Measurements from ENCODE around the gene ASCL3. TPM values are rescaled to one million over a fixed set of nuclear protein-coding genes. Genes with fewer than 3 reads are reported as not detected.
"Not testable (repeated sequence)": the region's sequence is repeated elsewhere in the genome, so short reads cannot be mapped to it uniquely, and the experiment has no call there.

ASCL3 gene
- total RNA-seq, 4 donors from 2014 or later = not detected

DNA sequence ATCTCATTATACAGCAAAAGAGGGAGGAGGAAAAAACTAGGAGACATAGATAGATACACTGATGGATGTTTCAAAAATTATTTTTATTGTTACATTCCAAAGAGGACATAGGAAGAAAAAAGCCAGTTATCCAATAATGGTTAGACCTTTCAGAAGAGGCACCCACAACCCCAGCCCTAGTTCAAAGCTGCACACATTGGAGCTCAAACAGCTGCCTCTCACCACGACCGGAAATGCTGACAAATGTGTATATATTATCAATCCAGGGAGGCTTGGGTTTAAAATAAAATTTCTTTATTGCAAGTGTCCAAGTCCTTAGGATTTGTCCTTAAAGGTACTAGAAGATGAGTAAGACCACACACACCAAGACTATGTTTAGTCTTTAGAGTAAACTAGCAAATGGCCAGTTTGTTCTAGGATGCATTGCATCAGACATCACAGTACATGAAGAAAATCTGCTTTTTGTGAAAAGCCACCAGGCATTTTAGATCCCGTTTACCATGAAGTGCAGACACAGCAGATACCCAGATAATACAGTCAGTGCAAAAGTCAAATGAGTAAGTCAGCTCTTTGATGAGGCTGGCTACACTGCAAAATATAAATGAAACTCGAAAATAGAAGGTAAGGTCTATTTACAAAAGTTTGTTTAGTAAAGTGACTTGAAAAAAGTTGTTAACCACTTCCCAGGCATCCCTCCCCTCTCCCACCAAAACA lies 4.6 kb upstream of the ASCL3 start:
- no peak for DNase-seq
- Histone ChIP-seq H3K27ac (no peak overlapping the region), H3K9me3 (no peaks in the 10 kb centered on the region), H3K36me3 (peaks cover 17 to 27% of the 10 kb centered on the region in 2 donors), H3K27me3 (no peaks in the 10 kb centered on the region), H3K4me3 (replicated peaks in 1 of 3) (no peak overlapping the region), H3K4me1 (no peaks in the 10 kb centered on the region)
- WGBS, 2 donors = 82 to 84% methylated on average over 4 of the region's 4 CpGs
- TF ChIP-seq, protein P1, sequence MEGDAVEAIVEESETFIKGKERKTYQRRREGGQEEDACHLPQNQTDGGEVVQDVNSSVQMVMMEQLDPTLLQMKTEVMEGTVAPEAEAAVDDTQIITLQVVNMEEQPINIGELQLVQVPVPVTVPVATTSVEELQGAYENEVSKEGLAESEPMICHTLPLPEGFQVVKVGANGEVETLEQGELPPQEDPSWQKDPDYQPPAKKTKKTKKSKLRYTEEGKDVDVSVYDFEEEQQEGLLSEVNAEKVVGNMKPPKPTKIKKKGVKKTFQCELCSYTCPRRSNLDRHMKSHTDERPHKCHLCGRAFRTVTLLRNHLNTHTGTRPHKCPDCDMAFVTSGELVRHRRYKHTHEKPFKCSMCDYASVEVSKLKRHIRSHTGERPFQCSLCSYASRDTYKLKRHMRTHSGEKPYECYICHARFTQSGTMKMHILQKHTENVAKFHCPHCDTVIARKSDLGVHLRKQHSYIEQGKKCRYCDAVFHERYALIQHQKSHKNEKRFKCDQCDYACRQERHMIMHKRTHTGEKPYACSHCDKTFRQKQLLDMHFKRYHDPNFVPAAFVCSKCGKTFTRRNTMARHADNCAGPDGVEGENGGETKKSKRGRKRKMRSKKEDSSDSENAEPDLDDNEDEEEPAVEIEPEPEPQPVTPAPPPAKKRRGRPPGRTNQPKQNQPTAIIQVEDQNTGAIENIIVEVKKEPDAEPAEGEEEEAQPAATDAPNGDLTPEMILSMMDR (IDR thresholded peaks at IDR 0.05) = no peak
- no peak for TF ChIP-seq POLR2A (IDR thresholded peaks at IDR 0.05)
- intact Hi-C loops (cut with DNase I) = no loop called here

- no peaks in the 10 kb centered on the region for H3K36me3 ChIP-seq
Measured at GRCh38 chr11:8941341-8942103, 1.3 kb downstream of the ASCL3 start.

DNA sequence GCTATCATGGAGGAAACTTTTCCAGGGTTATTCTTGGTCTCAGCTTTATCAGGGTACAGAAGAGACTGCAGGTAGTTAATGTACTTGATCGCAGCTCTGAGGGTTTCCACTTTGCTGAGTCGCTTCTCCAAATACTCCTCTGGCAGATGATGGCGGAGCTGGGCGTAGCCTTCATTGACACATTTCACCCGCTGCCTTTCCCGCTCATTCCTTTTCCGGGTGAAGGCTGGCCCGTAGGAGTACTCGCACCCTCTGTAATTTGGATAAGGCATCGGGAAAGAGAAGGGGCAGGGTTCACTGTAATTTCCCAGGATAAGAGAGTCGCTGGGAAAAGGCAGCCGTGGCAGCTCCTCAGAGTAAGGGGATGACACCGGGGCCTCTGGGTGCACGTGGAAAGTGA lies 5.2 kb downstream of the ASCL3 start:
- no peaks in the 10 kb centered on the region for H3K36me3 ChIP-seq
- no peak overlapping the region for H3K4me3 ChIP-seq (replicated peaks in 1 of 3)
- WGBS, 2 donors = 82 to 84% methylated on average over 13 to 14 of the region's 14 CpGs
- no peak overlapping the region for H3K27ac ChIP-seq
- no peak for DNase-seq
- peaks cover 0 to 4% of the 10 kb centered on the region in 2 donors for H3K4me1 ChIP-seq
- intact Hi-C loops (cut with DNase I) = no loop called here
- TF ChIP-seq, protein P1 (IDR thresholded peaks at IDR 0.05) = no peak
- TF ChIP-seq POLR2A (IDR thresholded peaks at IDR 0.05) = no peak
- H3K27me3 ChIP-seq = no peaks in the 10 kb centered on the region
- no peaks in the 10 kb centered on the region for H3K9me3 ChIP-seq

More at GRCh38 chr11:8941341-8942103, 1.3 kb downstream of the ASCL3 start:
- Histone ChIP-seq H3K4me3 (replicated peaks in 1 of 3) (no peak overlapping the region), H3K27me3 (no peaks in the 10 kb centered on the region), H3K4me1 (peaks cover 0 to 4% of the 10 kb centered on the region in 2 donors), H3K27ac (no peak overlapping the region), H3K9me3 (no peaks in the 10 kb centered on the region)
- TF ChIP-seq, protein P1 (IDR thresholded peaks at IDR 0.05) = no peak
- TF ChIP-seq POLR2A (IDR thresholded peaks at IDR 0.05) = no peak
- intact Hi-C loops (cut with DNase I) = no loop called here
- WGBS, 2 donors = 58 to 73% methylated on average over 8 of the region's 8 CpGs
- DNase-seq = no peak

DNA sequence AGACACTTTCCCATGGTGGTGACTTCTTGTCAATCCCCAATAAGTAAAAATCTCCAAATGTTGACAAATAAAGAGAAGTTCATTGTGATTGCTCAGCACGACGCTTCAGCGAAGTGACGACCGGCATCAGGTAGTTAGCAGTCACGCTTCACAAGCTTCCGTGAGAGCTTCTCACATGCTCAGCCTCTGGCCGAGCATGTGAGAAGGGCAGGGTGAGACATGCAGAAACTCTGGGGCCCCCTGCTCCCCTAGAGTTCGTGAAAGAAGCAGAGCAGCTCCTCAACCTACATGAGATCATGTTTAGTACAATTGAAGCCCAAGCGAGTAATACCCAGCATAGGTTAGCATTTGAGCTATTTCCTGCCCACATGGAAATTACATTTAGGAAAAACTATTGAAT lies 5.7 kb downstream of the ASCL3 start:
- no peaks in the 10 kb centered on the region for H3K9me3 ChIP-seq
- H3K27me3 ChIP-seq = no peaks in the 10 kb centered on the region
- intact Hi-C loops (cut with DNase I) = no loop called here
- peak; percentile 51 to 66 for DNase-seq
- H3K4me3 ChIP-seq (replicated peaks in 1 of 3) = no peak overlapping the region
- H3K36me3 ChIP-seq = no peaks in the 10 kb centered on the region
- no peak overlapping the region for H3K27ac ChIP-seq
- no peak for TF ChIP-seq POLR2A (IDR thresholded peaks at IDR 0.05)
- TF ChIP-seq, protein P1 (IDR thresholded peaks at IDR 0.05) = no peak
- WGBS, 2 donors = 28 to 58% methylated on average over 10 of the region's 10 CpGs
- H3K4me1 ChIP-seq = peaks cover 0 to 4% of the 10 kb centered on the region in 2 donors

- H3K9me3 ChIP-seq; H3K4me1 ChIP-seq; H3K4me3 ChIP-seq (replicated peaks in 1 of 3); H3K27me3 ChIP-seq; H3K27ac ChIP-seq; H3K36me3 ChIP-seq; DNase-seq; intact Hi-C loops (cut with DNase I): not testable (repeated sequence)
- WGBS, 2 donors = 100% methylated on average over 2 of the region's 2 CpGs
Measured at GRCh38 chr11:8935789-8936188, 7.0 kb downstream of the ASCL3 start.

Data from thyroid gland (tissue), 4 donors.